HepG2 (cell line): Measurements from ENCODE around the gene MB21D2. TPM values are rescaled to one million over a fixed set of nuclear protein-coding genes. Genes with fewer than 3 reads are reported as not detected.

Source experiments
- ATAC-seq: fragments of 200-7000 bp; cut with Tn5 transposase; 3 replicates; pipeline ENCODE4 v1.9.1; 2020; ENCODE audit warnings: mild to moderate bottlenecking, moderate library complexity
- BruUV-seq: library from RNA; stranded (reverse); fragments of 400-500 nt; replicated peaks from 2 replicates; lab custom pipeline; 2021; lab: Mats Ljungman, UMichigan
- CTCF ChIA-PET: fragments of 300-600 bp; formaldehyde crosslinking; extraction: SDS; loops from one replicate; lab custom pipeline; 2021; ENCODE audit warnings: low total read pairs, inconsistent platforms, low intra/inter-chr PET ratio; lab: Yijun Ruan, JAX
- POLR2A ChIA-PET: fragments of 350-600 bp; sonication (Branson Sonifier 250); formaldehyde crosslinking; loops from one replicate; lab custom pipeline; 2020; ENCODE audit warnings: antibody characterized with exemption, inconsistent platforms; lab: Yijun Ruan, JAX
- DNase-seq: peaks from one replicate; pipeline ENCODE4 v3.0.0-alpha.2; 2015; ENCODE audit warnings: low spot score
- FAIRE-seq: peaks from 3 replicates; lab custom pipeline; 2011; peaks lifted over from hg19 to GRCh38; lab: Jason Lieb, UNC
- H2AFZ ChIP-seq: one replicate; pipeline ENCODE4 v1.6.1; 2011; ENCODE audit warnings: low read length, inconsistent platforms
- H3K27ac ChIP-seq: fragments of 300-600 bp; 3 replicates; pipeline ENCODE4 v1.8.0; 2011; ENCODE audit warnings: mixed run types, mild to moderate bottlenecking, mixed read lengths, low read length, inconsistent platforms; ENCODE audit not compliant: insufficient read depth; ENCODE audit errors: extremely low read length
- H3K27me3 ChIP-seq, 2 experiments: fragments of 200-600 bp in 1 of 2; 2 replicates in 1 of 2; 3 replicates in 1 of 2; pipeline versions ENCODE4 v1.6.0 to v1.8.0; 2011; ENCODE audit warnings: low read length in 2 of 2, mild to moderate bottlenecking in 2 of 2, moderate library complexity in 2 of 2, inconsistent platforms in 1 of 2; ENCODE audit not compliant: insufficient read depth in 2 of 2, control insufficient read depth in 1 of 2
- H3K36me3 ChIP-seq, 2 experiments: fragments of 200-600 bp in 1 of 2; replicated peaks in 1 of 2; 2 replicates in 1 of 2; 3 replicates in 1 of 2; pipeline versions ENCODE4 v1.5.1 to v1.8.0; 2011; ENCODE audit warnings: low read length in 2 of 2, inconsistent platforms in 1 of 2; ENCODE audit not compliant: insufficient read depth in 2 of 2, control insufficient read depth in 1 of 2
- H3K4me1 ChIP-seq: 2 replicates; pipeline ENCODE4 v1.5.1; 2012; ENCODE audit warnings: low read length, inconsistent platforms; ENCODE audit not compliant: insufficient read depth
- H3K4me2 ChIP-seq: 2 replicates; pipeline ENCODE4 v1.6.0; 2011; ENCODE audit warnings: low read depth, low read length, inconsistent platforms
- H3K4me3 ChIP-seq, 3 experiments: fragments of 200-600 bp in 1 of 3; sonication (generic), shearing (Covaris generic) in 1 of 3; replicated peaks in 1 of 3; 2 replicates each; pipeline ENCODE4 v1.5.1; 2011 to 2016; ENCODE audit warnings: low read length in 3 of 3, inconsistent platforms in 2 of 3, low read depth in 2 of 3, mild to moderate bottlenecking in 2 of 3, control low read depth in 1 of 3, mixed read lengths in 1 of 3; ENCODE audit not compliant: insufficient read depth in 1 of 3
- H3K79me2 ChIP-seq: one replicate; pipeline ENCODE4 v1.6.1; 2011; ENCODE audit warnings: low read length, inconsistent platforms; ENCODE audit not compliant: insufficient read depth
- H3K9ac ChIP-seq: 2 replicates; pipeline ENCODE4 v1.6.0; 2011; ENCODE audit warnings: mild to moderate bottlenecking, low read depth, low read length, inconsistent platforms; ENCODE audit not compliant: insufficient read depth
- H3K9me3 ChIP-seq: 2 replicates; pipeline ENCODE4 v1.5.1; 2012; ENCODE audit warnings: mild to moderate bottlenecking, low read length
- H4K20me1 ChIP-seq: 2 replicates; pipeline ENCODE4 v1.6.0; 2011; ENCODE audit warnings: inconsistent platforms, mild to moderate bottlenecking, low read length, moderate library complexity; ENCODE audit not compliant: insufficient read depth
- EHMT2 ChIP-seq: fragments of 200-600 bp; sonication (generic); IDR thresholded peaks from 2 replicates; pipeline ENCODE4 v1.7.0; 2017; ENCODE audit warnings: antibody characterized with exemption, low read depth, low read length, borderline replicate concordance
- NFKBIZ ChIP-seq: IDR thresholded peaks from 2 replicates; pipeline ENCODE4 v1.6.1; 2018; ENCODE audit warnings: missing genetic modification reagents, missing compliant biosample characterization
- ZNF343 ChIP-seq: sonication (generic); formaldehyde crosslinking; IDR thresholded peaks from 2 replicates; pipeline ENCODE4 v1.4.0; 2020; ENCODE audit warnings: mild to moderate bottlenecking, missing genetic modification reagents
- WGBS: methylation state at CpG from one replicate; pipeline ENCODE4 v1.1.6; 2017; ENCODE audit warnings: low lambda C conversion rate; 5-methylcytosine and 5-hydroxymethylcytosine counted together
- in situ Hi-C: cut with HindIII; loops from 2 replicates; pipeline ENCODE4 v1.10.0; 2017; ENCODE audit warnings: low pct_unique_long_range_greater_than_20kb; ENCODE audit not compliant: extremely low pct_ligation_motif_present
- intact Hi-C: fragments of 100-400 bp; cut with micrococcal nuclease; formaldehyde crosslinking; loops from one replicate; pipeline ENCODE4 v1.10.0; 2022; ENCODE audit not compliant: unreplicated experiment
- polyA plus RNA-seq, 8 experiments: library from polyadenylated mRNA; depleted of rRNA in 3 of 8; stranded (reverse) in 7 of 8; unstranded in 1 of 8; fragments of >200 nt; fragmentation: Illumina TruSeq in 4 of 8; extraction: Trizol in 4 of 8; gene quantifications; 2 replicates each; pipeline versions ENCODE4 v1.2.1 to v1.2.3, GENCODE V29; 2011 to 2016; ENCODE audit warnings: low read depth in 4 of 8, missing spikeins in 1 of 8, mixed read lengths in 1 of 8; ENCODE audit not compliant: insufficient read depth in 1 of 8
- total RNA-seq, 5 experiments: library from RNA; depleted of rRNA; stranded (reverse); fragments of >200 nt; fragmentation: Illumina TruSeq; extraction: Trizol; gene quantifications; 2 replicates each; pipeline ENCODE4 v1.2.3, GENCODE V29; 2016; ENCODE audit warnings: low read depth in 1 of 5
- TF ChIP-seq, protein P1 (sequence below): sonication (generic); formaldehyde crosslinking; IDR thresholded peaks from 2 replicates; pipeline ENCODE4 v1.4.0; 2020; ENCODE audit warnings: missing genetic modification reagents, borderline replicate concordance

Gene MB21D2
- total and polyA plus RNA-seq, 2 of the 13 experiments (the other 11 are each of a cell fraction or from before 2014, with no cell fraction given): 0.90 to 1.6 TPM

- Histone ChIP-seq H3K79me2 (no peaks in the 10 kb centered on the region), H3K4me1 (no peaks in the 10 kb centered on the region), H3K27me3 (no peaks in the 10 kb centered on the region), H3K9ac (no peak overlapping the region), H3K9me3 (no peaks in the 10 kb centered on the region), H2AFZ (no peak overlapping the region), H4K20me1 (no peaks in the 10 kb centered on the region), H3K4me3 (no peak overlapping the region), H3K4me2 (no peak overlapping the region), H3K27ac (no peak overlapping the region), H3K36me3 (no peaks in the 10 kb centered on the region)
- FAIRE-seq: no peak
- TF ChIP-seq, protein P1, sequence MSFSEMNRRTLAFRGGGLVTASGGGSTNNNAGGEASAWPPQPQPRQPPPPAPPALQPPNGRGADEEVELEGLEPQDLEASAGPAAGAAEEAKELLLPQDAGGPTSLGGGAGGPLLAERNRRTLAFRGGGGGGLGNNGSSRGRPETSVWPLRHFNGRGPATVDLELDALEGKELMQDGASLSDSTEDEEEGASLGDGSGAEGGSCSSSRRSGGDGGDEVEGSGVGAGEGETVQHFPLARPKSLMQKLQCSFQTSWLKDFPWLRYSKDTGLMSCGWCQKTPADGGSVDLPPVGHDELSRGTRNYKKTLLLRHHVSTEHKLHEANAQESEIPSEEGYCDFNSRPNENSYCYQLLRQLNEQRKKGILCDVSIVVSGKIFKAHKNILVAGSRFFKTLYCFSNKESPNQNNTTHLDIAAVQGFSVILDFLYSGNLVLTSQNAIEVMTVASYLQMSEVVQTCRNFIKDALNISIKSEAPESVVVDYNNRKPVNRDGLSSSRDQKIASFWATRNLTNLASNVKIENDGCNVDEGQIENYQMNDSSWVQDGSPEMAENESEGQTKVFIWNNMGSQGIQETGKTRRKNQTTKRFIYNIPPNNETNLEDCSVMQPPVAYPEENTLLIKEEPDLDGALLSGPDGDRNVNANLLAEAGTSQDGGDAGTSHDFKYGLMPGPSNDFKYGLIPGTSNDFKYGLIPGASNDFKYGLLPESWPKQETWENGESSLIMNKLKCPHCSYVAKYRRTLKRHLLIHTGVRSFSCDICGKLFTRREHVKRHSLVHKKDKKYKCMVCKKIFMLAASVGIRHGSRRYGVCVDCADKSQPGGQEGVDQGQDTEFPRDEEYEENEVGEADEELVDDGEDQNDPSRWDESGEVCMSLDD (CRISPR knock-in tag): no peak
- in situ Hi-C loops (loop anchor here (5.0 to 25.0 kb wide), 3 partner anchors 232 to 663 kb away; no protein-coding TSS in a partner anchor), intact Hi-C loops (no loop called here)
- BruUV-seq: no TSS peak
- WGBS: 81% methylated on average over 2 of the region's 2 CpGs
- CTCF ChIA-PET: no interaction called here
- DNase-seq: no peak
- POLR2A ChIA-PET: no interaction called here
- no peak for ATAC-seq
These were observed 117.9 kb downstream of the MB21D2 start for GRCh38 chr3:192799721-192800120.

- no peak overlapping the region for H3K4me2 ChIP-seq
- 57% methylated on average over 6 of the region's 6 CpGs for WGBS
- H3K4me3 ChIP-seq: no peak overlapping the region
- no peak for ATAC-seq
- no peak overlapping the region for H3K27ac ChIP-seq
- H3K9me3 ChIP-seq: no peaks in the 10 kb centered on the region
- H3K9ac ChIP-seq: no peak overlapping the region
- ChIA-PET CTCF (no interaction called here), POLR2A (no interaction called here)
- no peak for FAIRE-seq
- no peaks in the 10 kb centered on the region for H3K4me1 ChIP-seq
- no peaks in the 10 kb centered on the region for H3K79me2 ChIP-seq
- no peaks in the 10 kb centered on the region for H4K20me1 ChIP-seq
- no TSS peak for BruUV-seq
- H3K27me3 ChIP-seq: no peaks in the 10 kb centered on the region
- intact Hi-C loops: no loop called here
- in situ Hi-C loops: no loop called here
- no peak overlapping the region for H2AFZ ChIP-seq
- H3K36me3 ChIP-seq: no peaks in the 10 kb centered on the region
- DNase-seq: no peak
- TF ChIP-seq ZNF343 (CRISPR knock-in tag) (no peak), EHMT2 (no peak), NFKBIZ (CRISPR knock-in tag) (no peak)
These were observed 122.6 kb downstream of the MB21D2 start for GRCh38 chr3:192795021-192795420.
